Stimulated activated CD8-positive, alpha-beta memory T cell treated with anti-CD3 and anti-CD28 coated beads, Interleukin-7, amount 100 ng/mL, for 4 hours (primary cell): ENCODE measurements around the gene TRIM29.

Experiments used
- DNase-seq, 2 donors: peaks; one replicate each; pipeline ENCODE4 v3.0.0-alpha.2; 2020; ENCODE audit warnings: low read depth in 2 of 2

TRIM29 gene

GRCh38 chr11:120097721-120098385 is 40.1 kb downstream of the TRIM29 start:
- DNase-seq, result no peak

- DNase-seq, result no peak
Measured at GRCh38 chr11:120096369-120097191, 41.3 kb downstream of the TRIM29 start.

- DNase-seq, result no peak
Measured at GRCh38 chr11:120095516-120095915, 42.4 kb downstream of the TRIM29 start.

GRCh38 chr11:120091701-120092100 is 46.2 kb downstream of the TRIM29 start:
- no peak for DNase-seq

- no peak for DNase-seq
Measured at GRCh38 chr11:120091121-120091520, 46.8 kb downstream of the TRIM29 start.

GRCh38 chr11:120090411-120090810 is 47.5 kb downstream of the TRIM29 start:
- DNase-seq, result no peak

GRCh38 chr11:120089036-120090001 is 48.6 kb downstream of the TRIM29 start:
- no peak for DNase-seq

- DNase-seq, result no peak
Measured at GRCh38 chr11:120088056-120088455, 49.9 kb downstream of the TRIM29 start.

- DNase-seq, result no peak
Measured at GRCh38 chr11:120086651-120087050, 51.3 kb downstream of the TRIM29 start.

- no peak for DNase-seq
Measured at GRCh38 chr11:120079750-120080610, 57.9 kb downstream of the TRIM29 start.

- no peak for DNase-seq
Measured at GRCh38 chr11:120078397-120078796, 59.5 kb downstream of the TRIM29 start.

GRCh38 chr11:120074076-120074475 is 63.8 kb downstream of the TRIM29 start:
- DNase-seq, result no peak

- no peak for DNase-seq
Measured at GRCh38 chr11:120073196-120073595, 64.7 kb downstream of the TRIM29 start.

- DNase-seq, result no peak
Measured at GRCh38 chr11:120068114-120068573, 69.8 kb downstream of the TRIM29 start.

GRCh38 chr11:120067438-120068113 is 70.3 kb downstream of the TRIM29 start:
- no peak for DNase-seq

- DNase-seq, result no peak
Measured at GRCh38 chr11:120066738-120067437, 71.0 kb downstream of the TRIM29 start.

GRCh38 chr11:120065876-120066275 is 72.0 kb downstream of the TRIM29 start:
- DNase-seq, result no peak

GRCh38 chr11:120065176-120065575 is 72.7 kb downstream of the TRIM29 start:
- no peak for DNase-seq

- no peak for DNase-seq
Measured at GRCh38 chr11:120064341-120064740, 73.6 kb downstream of the TRIM29 start.
